T-helper 2 cell treated with Interferon-gamma antibody and Interleukin-4, amounts not matched to agents 5 μg/mL and 100 μg/mL, for 36 hours (primary cell): ENCODE data around the gene TTC33.
"Not testable (repeated sequence)": the region's sequence is repeated elsewhere in the genome, so short reads cannot be mapped to it uniquely, and the experiment has no call there.

ENCODE experiments used
- DNase-seq: peaks from one replicate; pipeline ENCODE4 v3.0.0; 2021; ENCODE audit warnings: low spot score
- H3K27ac Mint-ChIP-seq: one replicate; pipeline ENCODE4 v1.8.0; 2021; ENCODE audit warnings: mild to moderate bottlenecking, mixed read lengths
- H3K27me3 Mint-ChIP-seq: one replicate; pipeline ENCODE4 v1.8.0; 2021; ENCODE audit warnings: low read depth, mixed read lengths
- H3K36me3 Mint-ChIP-seq: one replicate; pipeline ENCODE4 v1.8.0; 2021; ENCODE audit warnings: low read depth, mixed read lengths
- H3K4me1 Mint-ChIP-seq: one replicate; pipeline ENCODE4 v1.8.0; 2021; ENCODE audit warnings: low read depth, mixed read lengths
- H3K4me3 Mint-ChIP-seq: one replicate; pipeline ENCODE4 v1.8.0; 2022; ENCODE audit warnings: mild to moderate bottlenecking, moderate library complexity, mixed read lengths
- H3K9me3 Mint-ChIP-seq: one replicate; pipeline ENCODE4 v1.8.0; 2021; ENCODE audit warnings: mixed read lengths

The TTC33 gene

GRCh38 chr5:40788941-40789340 is 33.2 kb upstream of the TTC33 start:
- Mint-ChIP-seq H3K4me1 (peaks cover 18% of the 10 kb centered on the region), H3K36me3 (peaks cover 33% of the 10 kb centered on the region), H3K9me3 (peaks cover 15% of the 10 kb centered on the region)
- not testable (repeated sequence) for H3K27ac Mint-ChIP-seq, H3K27me3 Mint-ChIP-seq, H3K4me3 Mint-ChIP-seq, DNase-seq

GRCh38 chr5:40787986-40788385 is 32.2 kb upstream of the TTC33 start:
- DNase-seq = no peak
- H3K9me3 Mint-ChIP-seq = peaks cover 15% of the 10 kb centered on the region
- H3K36me3 Mint-ChIP-seq = peaks cover 30% of the 10 kb centered on the region
- H3K4me3 Mint-ChIP-seq = no peak overlapping the region
- H3K27me3 Mint-ChIP-seq = no peaks in the 10 kb centered on the region
- H3K4me1 Mint-ChIP-seq = peaks cover 13% of the 10 kb centered on the region
- no peak overlapping the region for H3K27ac Mint-ChIP-seq

- peaks cover 15% of the 10 kb centered on the region for H3K9me3 Mint-ChIP-seq
- not testable (repeated sequence) for H3K27me3 Mint-ChIP-seq, DNase-seq, H3K4me3 Mint-ChIP-seq, H3K27ac Mint-ChIP-seq
- H3K4me1 Mint-ChIP-seq = peaks cover 12% of the 10 kb centered on the region
- H3K36me3 Mint-ChIP-seq = peaks cover 30% of the 10 kb centered on the region
Observed at GRCh38 chr5:40786664-40787063, 30.9 kb upstream of the TTC33 start.

- no peak for DNase-seq
- Mint-ChIP-seq H3K27ac (no peak overlapping the region), H3K9me3 (peaks cover 15% of the 10 kb centered on the region), H3K36me3 (peaks cover 32% of the 10 kb centered on the region), H3K4me1 (peaks cover 10% of the 10 kb centered on the region), H3K27me3 (no peaks in the 10 kb centered on the region), H3K4me3 (no peak overlapping the region)
Observed at GRCh38 chr5:40784916-40785315, 29.2 kb upstream of the TTC33 start.

GRCh38 chr5:40784027-40784653 is 28.4 kb upstream of the TTC33 start:
- Mint-ChIP-seq H3K4me1 (peaks cover 10% of the 10 kb centered on the region), H3K36me3 (peaks cover 29% of the 10 kb centered on the region), H3K27ac (peak overlapping the region; percentile 8), H3K4me3 (no peak overlapping the region), H3K9me3 (peaks cover 15% of the 10 kb centered on the region), H3K27me3 (no peaks in the 10 kb centered on the region)
- DNase-seq = no peak

GRCh38 chr5:40781843-40782409 is 26.2 kb upstream of the TTC33 start:
- no peak for DNase-seq
- Mint-ChIP-seq H3K4me3 (no peak overlapping the region), H3K4me1 (peaks cover 10% of the 10 kb centered on the region), H3K36me3 (peaks cover 17% of the 10 kb centered on the region), H3K9me3 (peaks cover 4% of the 10 kb centered on the region), H3K27ac (no peak overlapping the region), H3K27me3 (no peaks in the 10 kb centered on the region)

- DNase-seq = no peak
- peaks cover 18% of the 10 kb centered on the region for H3K4me1 Mint-ChIP-seq
- H3K36me3 Mint-ChIP-seq = peaks cover 18% of the 10 kb centered on the region
- H3K4me3 Mint-ChIP-seq = no peak overlapping the region
- no peaks in the 10 kb centered on the region for H3K9me3 Mint-ChIP-seq
- H3K27me3 Mint-ChIP-seq = no peaks in the 10 kb centered on the region
- no peak overlapping the region for H3K27ac Mint-ChIP-seq
Observed at GRCh38 chr5:40780858-40781257, 25.1 kb upstream of the TTC33 start.

- Mint-ChIP-seq H3K4me3 (no peak overlapping the region), H3K9me3 (no peaks in the 10 kb centered on the region), H3K4me1 (peaks cover 19% of the 10 kb centered on the region), H3K27ac (no peak overlapping the region), H3K27me3 (no peaks in the 10 kb centered on the region), H3K36me3 (peaks cover 17% of the 10 kb centered on the region)
- DNase-seq = no peak
Observed at GRCh38 chr5:40780199-40780598, 24.4 kb upstream of the TTC33 start.

- H3K27me3 Mint-ChIP-seq = no peaks in the 10 kb centered on the region
- no peaks in the 10 kb centered on the region for H3K9me3 Mint-ChIP-seq
- no peak for DNase-seq
- no peak overlapping the region for H3K4me3 Mint-ChIP-seq
- H3K27ac Mint-ChIP-seq = no peak overlapping the region
- peaks cover 20% of the 10 kb centered on the region for H3K36me3 Mint-ChIP-seq
- peaks cover 19% of the 10 kb centered on the region for H3K4me1 Mint-ChIP-seq
Observed at GRCh38 chr5:40779561-40779960, 23.8 kb upstream of the TTC33 start.

GRCh38 chr5:40778133-40778532 is 22.4 kb upstream of the TTC33 start:
- Mint-ChIP-seq H3K27me3 (no peaks in the 10 kb centered on the region), H3K4me3 (no peak overlapping the region)
- no peak for DNase-seq

GRCh38 chr5:40776658-40776977 is 20.9 kb upstream of the TTC33 start:
- H3K4me1 Mint-ChIP-seq = peaks cover 14% of the 10 kb centered on the region
- H3K9me3 Mint-ChIP-seq = no peaks in the 10 kb centered on the region
- no peak for DNase-seq
- peaks cover 30% of the 10 kb centered on the region for H3K36me3 Mint-ChIP-seq
- H3K4me3 Mint-ChIP-seq = no peak overlapping the region
- H3K27me3 Mint-ChIP-seq = no peaks in the 10 kb centered on the region
- H3K27ac Mint-ChIP-seq = no peak overlapping the region

More at GRCh38 chr5:40778133-40778532, 22.4 kb upstream of the TTC33 start:
- H3K36me3 Mint-ChIP-seq = peaks cover 25% of the 10 kb centered on the region
- peaks cover 17% of the 10 kb centered on the region for H3K4me1 Mint-ChIP-seq
- no peak overlapping the region for H3K27ac Mint-ChIP-seq
- no peaks in the 10 kb centered on the region for H3K9me3 Mint-ChIP-seq

GRCh38 chr5:40775846-40776657 is 20.3 kb upstream of the TTC33 start:
- no peak for DNase-seq
- Mint-ChIP-seq H3K36me3 (peaks cover 30% of the 10 kb centered on the region), H3K27ac (peak overlapping the region; percentile 58), H3K4me3 (no peak overlapping the region), H3K27me3 (no peaks in the 10 kb centered on the region), H3K4me1 (peaks cover 14% of the 10 kb centered on the region), H3K9me3 (no peaks in the 10 kb centered on the region)

- no peaks in the 10 kb centered on the region for H3K9me3 Mint-ChIP-seq
- no peaks in the 10 kb centered on the region for H3K27me3 Mint-ChIP-seq
- peaks cover 30% of the 10 kb centered on the region for H3K36me3 Mint-ChIP-seq
- H3K4me1 Mint-ChIP-seq = peaks cover 14% of the 10 kb centered on the region
- no peak for DNase-seq
- H3K4me3 Mint-ChIP-seq = no peak overlapping the region
- no peak overlapping the region for H3K27ac Mint-ChIP-seq
Observed at GRCh38 chr5:40775085-40775845, 19.5 kb upstream of the TTC33 start.

GRCh38 chr5:40774623-40775022 is 18.9 kb upstream of the TTC33 start:
- H3K36me3 Mint-ChIP-seq = peaks cover 30% of the 10 kb centered on the region
- no peak overlapping the region for H3K4me3 Mint-ChIP-seq
- H3K27ac Mint-ChIP-seq = no peak overlapping the region
- H3K9me3 Mint-ChIP-seq = no peaks in the 10 kb centered on the region
- DNase-seq = no peak
- H3K27me3 Mint-ChIP-seq = no peaks in the 10 kb centered on the region
- peaks cover 14% of the 10 kb centered on the region for H3K4me1 Mint-ChIP-seq
